GM23248 (cell line): ENCODE data around the gene NUCB1.

Experiments used
- EZH2 ChIP-seq: fragments of 200-600 bp; sonication (generic); IDR thresholded peaks from 2 replicates; pipeline ENCODE4 v1.6.1; 2018; ENCODE audit warnings: antibody characterized with exemption, mild to moderate bottlenecking; ENCODE audit not compliant: insufficient read depth, poor library complexity, severe bottlenecking
- EZH2phosphoT487 ChIP-seq: fragments of 200-600 bp; sonication (generic); IDR thresholded peaks from 2 replicates; pipeline ENCODE4 v1.6.1; 2018; ENCODE audit warnings: antibody characterized with exemption, moderate library complexity, mild to moderate bottlenecking, low read depth; ENCODE audit not compliant: insufficient read depth

GRCh38 chr19:48959341-48960239, 59.5 kb downstream of the NUCB1 start:
- TF ChIP-seq EZH2phosphoT487 (no peak), EZH2 (no peak)
